GM12875 (cell line): ENCODE data around the gene BAZ1B.
"Not testable (repeated sequence)": the region's sequence is repeated elsewhere in the genome, so short reads cannot be mapped to it uniquely, and the experiment has no call there.

Source experiments
- H3K4me3 ChIP-seq: one replicate; pipeline ENCODE4 v1.5.1; 2011; ENCODE audit warnings: low read depth, low read length, control low read depth
- TF ChIP-seq, protein P1 (sequence below): IDR thresholded peaks from 2 replicates; pipeline ENCODE4 v1.5.1; 2011; ENCODE audit warnings: low read depth, mild to moderate bottlenecking, control low read depth, inconsistent platforms, low read length, moderate library complexity, borderline replicate concordance; ENCODE audit not compliant: insufficient read depth

Gene BAZ1B

DNA sequence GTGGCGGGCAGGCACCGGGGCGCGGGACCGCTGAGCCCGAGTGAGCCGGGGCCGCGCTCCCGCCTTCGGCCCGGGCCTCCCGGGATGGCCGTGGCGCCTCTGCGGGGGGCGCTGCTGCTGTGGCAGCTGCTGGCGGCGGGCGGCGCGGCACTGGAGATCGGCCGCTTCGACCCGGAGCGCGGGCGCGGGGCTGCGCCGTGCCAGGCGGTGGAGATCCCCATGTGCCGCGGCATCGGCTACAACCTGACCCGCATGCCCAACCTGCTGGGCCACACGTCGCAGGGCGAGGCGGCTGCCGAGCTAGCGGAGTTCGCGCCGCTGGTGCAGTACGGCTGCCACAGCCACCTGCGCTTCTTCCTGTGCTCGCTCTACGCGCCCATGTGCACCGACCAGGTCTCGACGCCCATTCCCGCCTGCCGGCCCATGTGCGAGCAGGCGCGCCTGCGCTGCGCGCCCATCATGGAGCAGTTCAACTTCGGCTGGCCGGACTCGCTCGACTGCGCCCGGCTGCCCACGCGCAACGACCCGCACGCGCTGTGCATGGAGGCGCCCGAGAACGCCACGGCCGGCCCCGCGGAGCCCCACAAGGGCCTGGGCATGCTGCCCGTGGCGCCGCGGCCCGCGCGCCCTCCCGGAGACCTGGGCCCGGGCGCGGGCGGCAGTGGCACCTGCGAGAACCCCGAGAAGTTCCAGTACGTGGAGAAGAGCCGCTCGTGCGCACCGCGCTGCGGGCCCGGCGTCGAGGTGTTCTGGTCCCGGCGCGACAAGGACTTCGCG lies 88.0 kb downstream of the BAZ1B start:
- H3K4me3 ChIP-seq: peak overlapping the region; percentile 35
- TF ChIP-seq, protein P1, sequence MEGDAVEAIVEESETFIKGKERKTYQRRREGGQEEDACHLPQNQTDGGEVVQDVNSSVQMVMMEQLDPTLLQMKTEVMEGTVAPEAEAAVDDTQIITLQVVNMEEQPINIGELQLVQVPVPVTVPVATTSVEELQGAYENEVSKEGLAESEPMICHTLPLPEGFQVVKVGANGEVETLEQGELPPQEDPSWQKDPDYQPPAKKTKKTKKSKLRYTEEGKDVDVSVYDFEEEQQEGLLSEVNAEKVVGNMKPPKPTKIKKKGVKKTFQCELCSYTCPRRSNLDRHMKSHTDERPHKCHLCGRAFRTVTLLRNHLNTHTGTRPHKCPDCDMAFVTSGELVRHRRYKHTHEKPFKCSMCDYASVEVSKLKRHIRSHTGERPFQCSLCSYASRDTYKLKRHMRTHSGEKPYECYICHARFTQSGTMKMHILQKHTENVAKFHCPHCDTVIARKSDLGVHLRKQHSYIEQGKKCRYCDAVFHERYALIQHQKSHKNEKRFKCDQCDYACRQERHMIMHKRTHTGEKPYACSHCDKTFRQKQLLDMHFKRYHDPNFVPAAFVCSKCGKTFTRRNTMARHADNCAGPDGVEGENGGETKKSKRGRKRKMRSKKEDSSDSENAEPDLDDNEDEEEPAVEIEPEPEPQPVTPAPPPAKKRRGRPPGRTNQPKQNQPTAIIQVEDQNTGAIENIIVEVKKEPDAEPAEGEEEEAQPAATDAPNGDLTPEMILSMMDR: no peak

DNA sequence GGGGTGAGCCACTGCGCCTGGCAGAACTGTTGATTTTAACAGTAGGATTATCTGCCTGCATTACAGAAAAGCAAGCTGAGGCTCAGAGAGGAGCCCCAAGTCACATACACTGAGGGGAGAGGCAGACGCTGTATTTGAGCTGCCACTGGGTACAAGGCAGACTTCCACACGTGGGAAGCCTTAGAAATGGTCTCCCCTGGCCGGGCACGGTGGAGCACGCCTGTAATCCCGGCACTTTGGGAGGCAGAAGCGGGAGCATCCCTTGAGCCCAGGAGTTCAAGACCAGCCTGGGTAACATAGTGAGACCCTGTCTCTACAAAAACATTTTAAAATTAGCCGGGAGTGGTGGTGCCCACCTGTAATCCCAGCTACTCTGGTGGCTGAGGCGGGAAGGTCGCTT lies 89.4 kb downstream of the BAZ1B start:
- TF ChIP-seq, protein P1: no peak
- H3K4me3 ChIP-seq: no peak overlapping the region

DNA sequence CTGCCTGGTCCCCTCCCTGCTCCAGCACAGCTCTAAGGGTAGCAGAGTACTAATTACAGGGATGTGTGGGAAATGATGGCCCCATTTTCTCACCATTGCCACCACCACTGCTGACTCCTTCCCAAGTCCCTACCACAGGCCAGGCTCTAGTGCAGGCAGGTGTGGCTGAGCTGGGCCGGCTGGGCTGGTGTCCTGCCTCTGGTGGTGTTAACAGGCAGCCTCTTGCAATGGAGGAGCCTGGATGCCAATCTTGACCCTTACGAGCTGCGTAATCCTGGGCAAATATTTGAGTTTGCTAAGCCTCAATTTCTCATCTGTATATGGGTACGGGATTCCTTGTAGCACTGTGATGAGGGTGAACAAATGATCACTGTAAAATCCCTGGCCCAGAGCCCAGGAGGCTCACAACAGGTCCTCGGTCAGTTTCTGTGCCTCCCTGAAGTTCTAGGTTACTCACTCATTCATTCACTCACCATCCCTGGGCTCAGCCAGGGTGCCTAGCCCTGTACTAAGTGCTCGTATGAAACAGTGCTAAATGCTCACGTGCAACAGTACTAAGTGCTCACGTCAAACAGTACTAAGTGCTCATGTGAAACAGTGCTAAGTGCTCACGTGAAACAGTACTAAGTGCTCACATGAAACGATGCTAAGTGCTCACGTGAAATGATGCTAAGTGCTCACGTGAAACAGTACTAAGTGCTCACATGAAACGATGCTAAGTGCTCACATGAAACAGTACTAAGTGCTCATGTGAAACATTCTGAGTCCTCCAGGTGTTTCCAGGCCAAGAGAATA lies 90.9 kb downstream of the BAZ1B start:
- TF ChIP-seq, protein P1: no peak
- H3K4me3 ChIP-seq: no peak overlapping the region

DNA sequence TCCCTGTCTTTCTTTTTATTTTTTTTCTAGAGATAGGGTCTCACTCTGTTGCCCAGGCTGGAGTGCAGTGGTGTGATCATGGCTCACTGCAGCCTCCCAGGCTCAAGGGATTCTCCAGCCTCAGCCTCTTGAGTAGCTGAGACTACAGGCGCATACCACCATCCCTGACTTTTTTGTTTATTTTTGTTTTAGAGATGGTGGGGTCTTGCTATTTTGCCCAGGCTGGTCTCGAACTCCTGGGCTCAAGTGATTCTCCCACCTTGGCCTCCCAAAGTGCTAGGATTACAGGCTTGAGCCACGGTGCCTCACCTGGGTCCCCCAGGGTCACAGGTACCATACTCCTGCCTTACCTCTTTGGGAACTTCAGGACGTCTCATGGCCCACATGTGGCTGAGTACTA lies 91.6 kb downstream of the BAZ1B start:
- H3K4me3 ChIP-seq: not testable (repeated sequence)

DNA sequence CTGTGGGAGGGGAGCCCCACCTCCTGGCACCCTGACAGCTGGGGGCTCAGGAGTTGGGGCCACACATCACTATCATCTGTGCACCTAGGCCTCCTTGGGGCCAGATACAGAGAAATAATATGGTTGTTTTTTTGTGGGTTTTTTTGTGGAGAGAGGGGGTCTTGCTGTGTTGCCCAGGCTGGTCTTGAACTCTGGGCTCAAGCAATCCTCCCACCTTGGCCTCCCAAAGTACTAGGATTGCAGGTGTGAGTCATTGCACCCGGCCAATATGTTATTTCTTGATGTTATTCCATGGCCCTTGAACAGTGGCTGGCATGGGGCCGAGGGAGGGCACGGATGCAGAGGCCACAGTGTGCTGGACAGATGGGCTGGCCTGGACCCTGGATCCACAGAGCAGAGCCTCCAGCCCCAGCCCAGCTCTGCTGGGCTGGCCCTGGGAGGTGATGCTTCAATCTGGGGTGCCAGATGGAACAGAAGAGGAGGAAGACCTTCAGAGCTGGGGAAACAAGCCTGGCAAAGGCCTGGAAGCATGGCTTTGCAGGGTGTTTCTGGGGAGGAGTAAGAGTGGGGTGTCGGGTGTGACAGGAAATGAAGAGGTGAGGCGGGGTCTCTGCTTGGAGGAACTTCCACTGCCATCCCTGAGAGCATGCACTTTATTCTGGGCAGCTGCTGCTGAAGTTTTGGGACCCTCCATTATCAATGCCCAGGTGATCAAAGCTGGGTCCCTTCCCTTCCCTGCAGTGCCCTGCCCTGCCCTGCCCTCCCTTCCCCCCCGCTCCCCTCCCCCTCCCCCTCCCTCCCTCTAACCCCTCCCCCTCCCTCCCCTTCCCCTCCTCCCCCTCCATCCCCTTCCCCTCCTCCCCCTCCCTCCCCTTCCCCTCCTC lies 92.2 kb downstream of the BAZ1B start:
- no peak overlapping the region for H3K4me3 ChIP-seq
- TF ChIP-seq, protein P1: no peak

DNA sequence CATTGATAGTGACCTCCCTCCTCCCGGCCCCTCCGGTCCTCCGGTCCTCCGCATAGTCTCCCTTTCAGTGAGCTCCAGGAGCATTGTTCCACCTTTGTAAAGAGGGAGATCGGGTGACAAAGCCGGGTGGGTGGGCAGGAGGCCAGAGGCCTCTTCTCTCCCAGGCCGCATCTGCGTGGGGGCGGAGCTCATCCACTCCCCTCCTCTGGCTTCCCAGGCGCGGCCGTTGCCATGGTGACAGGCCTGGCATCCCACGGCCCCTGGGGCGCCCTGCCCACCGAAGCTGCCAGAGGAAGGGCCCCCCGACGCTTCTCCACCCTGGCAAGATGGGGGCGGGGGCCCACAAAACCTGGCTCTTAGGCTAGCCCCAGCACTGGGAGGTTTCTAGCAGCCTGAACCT lies 92.9 kb downstream of the BAZ1B start:
- TF ChIP-seq, protein P1: no peak
- no peak overlapping the region for H3K4me3 ChIP-seq

DNA sequence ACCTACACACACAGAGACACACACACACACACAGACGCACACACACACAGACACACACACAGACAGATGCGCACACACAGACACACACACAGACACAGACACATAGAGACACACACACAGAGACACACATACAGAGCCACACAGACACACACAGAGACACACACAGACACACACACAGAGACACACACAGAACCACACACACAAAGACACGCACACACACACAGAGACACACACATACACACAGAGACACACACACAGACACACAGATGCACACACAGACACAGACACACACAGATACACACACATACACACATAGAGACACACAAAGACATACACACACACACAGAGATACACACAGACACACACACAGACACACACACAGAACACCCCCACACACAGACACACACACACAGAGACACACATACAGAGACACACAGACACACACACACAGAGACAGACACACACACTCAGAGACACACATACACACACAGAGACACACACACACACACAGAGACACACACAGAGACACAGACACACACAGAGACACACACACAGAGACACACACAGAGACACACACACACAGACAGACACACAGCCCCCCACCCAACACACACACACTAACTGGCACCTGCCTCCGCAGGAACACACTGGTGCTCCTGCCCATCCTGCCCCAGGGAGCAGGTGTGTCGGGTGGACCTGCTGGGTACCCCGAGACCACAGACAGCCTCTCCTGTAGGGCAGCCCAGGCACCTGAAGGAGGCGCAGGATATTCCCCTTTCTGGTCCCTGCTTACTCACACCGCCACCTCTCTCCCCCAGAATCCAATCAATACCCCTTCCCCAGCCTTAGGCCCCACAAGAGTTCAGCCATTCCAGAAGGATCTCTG lies 93.9 kb downstream of the BAZ1B start:
- no peak overlapping the region for H3K4me3 ChIP-seq
- TF ChIP-seq, protein P1: no peak
